Panc1 (cell line): ENCODE measurements around the gene CLDN9.

Experiments used
- POLR2AphosphoS5 ChIP-seq: IDR thresholded peaks from 2 replicates; pipeline ENCODE4 v1.6.1; 2012; ENCODE audit warnings: mild to moderate bottlenecking, low read depth, low read length, moderate library complexity
- TF ChIP-seq, protein P1 (sequence below): fragments of 450-650 bp; IDR thresholded peaks from 2 replicates; pipeline ENCODE4 v1.5.1; 2017; ENCODE audit warnings: mild to moderate bottlenecking
- TF ChIP-seq, protein P2 (sequence below), 2 experiments: IDR thresholded peaks; 2 replicates each; pipeline ENCODE4 v1.6.1; 2011 to 2012; ENCODE audit warnings: low read depth in 2 of 2, control low read depth in 1 of 2, low read length in 1 of 2, mild to moderate bottlenecking in 1 of 2, moderate library complexity in 1 of 2; ENCODE audit not compliant: insufficient read depth in 1 of 2

DNA sequence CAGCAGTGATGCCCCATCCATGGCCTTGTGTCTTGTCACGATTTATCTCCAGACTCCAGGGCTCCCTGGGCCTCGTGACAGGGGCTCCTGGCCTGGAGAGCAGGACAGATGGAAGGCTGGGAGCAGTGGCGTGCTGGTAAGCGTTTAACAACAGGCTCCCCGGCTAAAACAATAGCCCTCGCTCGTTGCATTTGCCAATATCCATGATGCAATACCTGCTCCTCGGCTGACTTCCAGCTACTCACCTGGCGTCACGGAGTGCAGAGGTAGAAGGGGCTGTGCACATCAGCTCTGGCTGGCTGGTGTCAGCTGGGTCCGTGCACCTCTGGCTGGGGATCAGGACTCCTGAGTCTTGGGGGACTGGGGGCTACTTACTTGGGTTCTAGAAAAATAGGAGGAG, 25.5 kb downstream of the CLDN9 start:
- TF ChIP-seq, protein P1, sequence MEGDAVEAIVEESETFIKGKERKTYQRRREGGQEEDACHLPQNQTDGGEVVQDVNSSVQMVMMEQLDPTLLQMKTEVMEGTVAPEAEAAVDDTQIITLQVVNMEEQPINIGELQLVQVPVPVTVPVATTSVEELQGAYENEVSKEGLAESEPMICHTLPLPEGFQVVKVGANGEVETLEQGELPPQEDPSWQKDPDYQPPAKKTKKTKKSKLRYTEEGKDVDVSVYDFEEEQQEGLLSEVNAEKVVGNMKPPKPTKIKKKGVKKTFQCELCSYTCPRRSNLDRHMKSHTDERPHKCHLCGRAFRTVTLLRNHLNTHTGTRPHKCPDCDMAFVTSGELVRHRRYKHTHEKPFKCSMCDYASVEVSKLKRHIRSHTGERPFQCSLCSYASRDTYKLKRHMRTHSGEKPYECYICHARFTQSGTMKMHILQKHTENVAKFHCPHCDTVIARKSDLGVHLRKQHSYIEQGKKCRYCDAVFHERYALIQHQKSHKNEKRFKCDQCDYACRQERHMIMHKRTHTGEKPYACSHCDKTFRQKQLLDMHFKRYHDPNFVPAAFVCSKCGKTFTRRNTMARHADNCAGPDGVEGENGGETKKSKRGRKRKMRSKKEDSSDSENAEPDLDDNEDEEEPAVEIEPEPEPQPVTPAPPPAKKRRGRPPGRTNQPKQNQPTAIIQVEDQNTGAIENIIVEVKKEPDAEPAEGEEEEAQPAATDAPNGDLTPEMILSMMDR = no peak
- TF ChIP-seq POLR2AphosphoS5 = no peak
- TF ChIP-seq, protein P2, sequence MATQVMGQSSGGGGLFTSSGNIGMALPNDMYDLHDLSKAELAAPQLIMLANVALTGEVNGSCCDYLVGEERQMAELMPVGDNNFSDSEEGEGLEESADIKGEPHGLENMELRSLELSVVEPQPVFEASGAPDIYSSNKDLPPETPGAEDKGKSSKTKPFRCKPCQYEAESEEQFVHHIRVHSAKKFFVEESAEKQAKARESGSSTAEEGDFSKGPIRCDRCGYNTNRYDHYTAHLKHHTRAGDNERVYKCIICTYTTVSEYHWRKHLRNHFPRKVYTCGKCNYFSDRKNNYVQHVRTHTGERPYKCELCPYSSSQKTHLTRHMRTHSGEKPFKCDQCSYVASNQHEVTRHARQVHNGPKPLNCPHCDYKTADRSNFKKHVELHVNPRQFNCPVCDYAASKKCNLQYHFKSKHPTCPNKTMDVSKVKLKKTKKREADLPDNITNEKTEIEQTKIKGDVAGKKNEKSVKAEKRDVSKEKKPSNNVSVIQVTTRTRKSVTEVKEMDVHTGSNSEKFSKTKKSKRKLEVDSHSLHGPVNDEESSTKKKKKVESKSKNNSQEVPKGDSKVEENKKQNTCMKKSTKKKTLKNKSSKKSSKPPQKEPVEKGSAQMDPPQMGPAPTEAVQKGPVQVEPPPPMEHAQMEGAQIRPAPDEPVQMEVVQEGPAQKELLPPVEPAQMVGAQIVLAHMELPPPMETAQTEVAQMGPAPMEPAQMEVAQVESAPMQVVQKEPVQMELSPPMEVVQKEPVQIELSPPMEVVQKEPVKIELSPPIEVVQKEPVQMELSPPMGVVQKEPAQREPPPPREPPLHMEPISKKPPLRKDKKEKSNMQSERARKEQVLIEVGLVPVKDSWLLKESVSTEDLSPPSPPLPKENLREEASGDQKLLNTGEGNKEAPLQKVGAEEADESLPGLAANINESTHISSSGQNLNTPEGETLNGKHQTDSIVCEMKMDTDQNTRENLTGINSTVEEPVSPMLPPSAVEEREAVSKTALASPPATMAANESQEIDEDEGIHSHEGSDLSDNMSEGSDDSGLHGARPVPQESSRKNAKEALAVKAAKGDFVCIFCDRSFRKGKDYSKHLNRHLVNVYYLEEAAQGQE (IDR thresholded peaks at IDR 0.05; ENCODE audit: insufficient read depth in 1 of 2, low read depth in 2 of 2, low read length in 1 of 2) = no peak
